Left ventricle myocardium inferior (tissue), 1 donor: ENCODE measurements around the gene TRAPPC12. TPM values are rescaled to one million over a fixed set of nuclear protein-coding genes. Genes with fewer than 3 reads are reported as not detected.

Experiments used
- DNase-seq: peaks from one replicate; pipeline ENCODE4 v3.0.0-alpha.2; 2020
- H3K27ac ChIP-seq: fragments of 200-600 bp; replicated peaks from 2 replicates; pipeline ENCODE4 v1.8.0; 2021
- H3K27me3 ChIP-seq: fragments of 200-600 bp; 2 replicates; pipeline ENCODE4 v1.8.0; 2021; ENCODE audit warnings: low read depth
- H3K36me3 ChIP-seq: fragments of 200-600 bp; 2 replicates; pipeline ENCODE4 v1.8.0; 2021
- H3K4me1 ChIP-seq: fragments of 200-600 bp; 2 replicates; pipeline ENCODE4 v1.8.0; 2021
- H3K4me3 ChIP-seq: fragments of 200-600 bp; 2 replicates; pipeline ENCODE4 v1.8.0; 2021; ENCODE audit warnings: mild to moderate bottlenecking, moderate library complexity
- H3K9me3 ChIP-seq: fragments of 200-600 bp; replicated peaks from 2 replicates; pipeline ENCODE4 v1.8.0; 2021
- intact Hi-C: fragments of 100-400 bp; cut with micrococcal nuclease; formaldehyde crosslinking; loops from one replicate; pipeline ENCODE4 v1.11.0; 2022
- total RNA-seq: library from RNA; stranded (reverse); fragmentation: NEBNext Ultra II Directional; extraction: Animal tissue kit (Norgen Biotek cat#: 25700); gene quantifications from one replicate; pipeline ENCODE4 v1.2.1, GENCODE V29; 2021
- TF ChIP-seq, protein P1 (sequence below): fragments of 200-600 bp; IDR thresholded peaks from 2 replicates; pipeline ENCODE4 v1.8.0; 2021; ENCODE audit warnings: antibody characterized with exemption, mild to moderate bottlenecking, borderline replicate concordance
- donor health status: DM: no; HTN: yes; CAD: no; lungs with severe emphysema.

Gene TRAPPC12
- total RNA-seq, 1 donor from 2014 or later: 127 TPM

DNA sequence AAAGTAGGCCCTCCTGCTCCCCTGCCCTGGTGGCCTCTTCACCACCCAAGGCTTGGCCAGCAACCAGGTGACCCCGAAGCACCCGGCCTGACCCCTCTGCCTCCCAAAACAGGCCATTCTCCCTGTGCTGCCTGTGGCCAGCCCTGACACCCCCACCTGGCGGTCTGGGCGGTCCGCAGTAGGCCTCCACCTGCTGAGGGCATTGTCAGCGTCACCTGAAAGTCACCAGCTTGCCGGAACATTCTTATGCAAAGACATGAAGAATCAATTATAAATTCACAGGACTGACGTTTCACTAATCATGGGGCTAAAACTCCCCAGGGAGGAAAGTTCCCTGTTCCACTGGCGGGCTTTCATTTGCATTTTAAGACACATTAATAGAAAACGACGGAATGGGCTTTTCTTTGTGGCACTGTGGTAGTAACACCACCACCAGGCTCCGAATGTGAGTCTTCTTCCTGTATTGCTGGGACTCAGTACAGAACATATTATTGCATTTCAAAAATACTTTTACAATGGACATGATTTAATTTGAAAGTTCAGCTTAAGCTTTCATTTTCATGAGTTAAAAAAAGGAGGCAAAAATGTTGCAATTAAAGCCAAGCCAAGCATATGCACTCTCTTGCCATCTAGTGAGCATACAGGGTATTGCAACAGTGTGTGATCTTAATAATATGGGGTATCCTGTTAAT lies 82.5 kb downstream of the TRAPPC12 start:
- intact Hi-C loops: no loop called here
- TF ChIP-seq, protein P1, sequence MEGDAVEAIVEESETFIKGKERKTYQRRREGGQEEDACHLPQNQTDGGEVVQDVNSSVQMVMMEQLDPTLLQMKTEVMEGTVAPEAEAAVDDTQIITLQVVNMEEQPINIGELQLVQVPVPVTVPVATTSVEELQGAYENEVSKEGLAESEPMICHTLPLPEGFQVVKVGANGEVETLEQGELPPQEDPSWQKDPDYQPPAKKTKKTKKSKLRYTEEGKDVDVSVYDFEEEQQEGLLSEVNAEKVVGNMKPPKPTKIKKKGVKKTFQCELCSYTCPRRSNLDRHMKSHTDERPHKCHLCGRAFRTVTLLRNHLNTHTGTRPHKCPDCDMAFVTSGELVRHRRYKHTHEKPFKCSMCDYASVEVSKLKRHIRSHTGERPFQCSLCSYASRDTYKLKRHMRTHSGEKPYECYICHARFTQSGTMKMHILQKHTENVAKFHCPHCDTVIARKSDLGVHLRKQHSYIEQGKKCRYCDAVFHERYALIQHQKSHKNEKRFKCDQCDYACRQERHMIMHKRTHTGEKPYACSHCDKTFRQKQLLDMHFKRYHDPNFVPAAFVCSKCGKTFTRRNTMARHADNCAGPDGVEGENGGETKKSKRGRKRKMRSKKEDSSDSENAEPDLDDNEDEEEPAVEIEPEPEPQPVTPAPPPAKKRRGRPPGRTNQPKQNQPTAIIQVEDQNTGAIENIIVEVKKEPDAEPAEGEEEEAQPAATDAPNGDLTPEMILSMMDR: peak; percentile 97
- Histone ChIP-seq H3K27me3 (no peaks in the 10 kb centered on the region), H3K27ac (peak overlapping the region; percentile 93), H3K4me1 (peaks cover 55% of the 10 kb centered on the region), H3K4me3 (peak overlapping the region; percentile 3), H3K36me3 (peaks cover 30% of the 10 kb centered on the region), H3K9me3 (no peaks in the 10 kb centered on the region)
- no peak for DNase-seq

DNA sequence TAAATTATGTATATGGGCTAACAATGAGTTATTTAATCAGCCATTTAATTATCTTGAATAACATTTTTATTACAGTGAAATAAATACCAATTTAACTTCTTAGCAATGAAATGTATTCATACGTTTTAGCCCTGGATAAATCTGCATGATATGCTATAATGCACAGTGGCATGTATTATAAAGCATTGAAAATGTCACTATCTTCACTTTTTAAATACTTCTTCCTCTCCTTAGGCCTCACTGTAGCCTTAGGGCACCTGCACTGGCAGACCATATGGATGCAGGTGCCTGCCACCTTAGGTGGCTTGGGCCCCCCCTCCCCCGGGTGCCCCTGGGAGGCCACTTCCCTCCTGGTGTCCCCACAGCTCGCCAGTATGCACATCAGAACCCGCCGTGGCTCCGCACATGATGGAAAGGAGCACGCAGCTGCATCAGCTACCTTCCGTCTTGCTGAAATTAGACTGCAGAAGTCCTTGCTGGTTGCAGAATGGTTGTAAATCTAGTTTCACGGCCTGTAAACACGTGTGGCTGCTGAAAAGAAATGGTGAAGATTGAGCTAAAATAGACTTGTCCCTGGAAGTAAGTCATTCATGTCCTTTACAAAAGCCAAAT lies 83.1 kb downstream of the TRAPPC12 start:
- Histone ChIP-seq H3K4me1 (peaks cover 56% of the 10 kb centered on the region), H3K27me3 (no peaks in the 10 kb centered on the region), H3K27ac (no peak overlapping the region), H3K9me3 (no peaks in the 10 kb centered on the region), H3K36me3 (peaks cover 34% of the 10 kb centered on the region), H3K4me3 (no peak overlapping the region)
- TF ChIP-seq, protein P1: no peak
- DNase-seq: no peak
- intact Hi-C loops: no loop called here

DNA sequence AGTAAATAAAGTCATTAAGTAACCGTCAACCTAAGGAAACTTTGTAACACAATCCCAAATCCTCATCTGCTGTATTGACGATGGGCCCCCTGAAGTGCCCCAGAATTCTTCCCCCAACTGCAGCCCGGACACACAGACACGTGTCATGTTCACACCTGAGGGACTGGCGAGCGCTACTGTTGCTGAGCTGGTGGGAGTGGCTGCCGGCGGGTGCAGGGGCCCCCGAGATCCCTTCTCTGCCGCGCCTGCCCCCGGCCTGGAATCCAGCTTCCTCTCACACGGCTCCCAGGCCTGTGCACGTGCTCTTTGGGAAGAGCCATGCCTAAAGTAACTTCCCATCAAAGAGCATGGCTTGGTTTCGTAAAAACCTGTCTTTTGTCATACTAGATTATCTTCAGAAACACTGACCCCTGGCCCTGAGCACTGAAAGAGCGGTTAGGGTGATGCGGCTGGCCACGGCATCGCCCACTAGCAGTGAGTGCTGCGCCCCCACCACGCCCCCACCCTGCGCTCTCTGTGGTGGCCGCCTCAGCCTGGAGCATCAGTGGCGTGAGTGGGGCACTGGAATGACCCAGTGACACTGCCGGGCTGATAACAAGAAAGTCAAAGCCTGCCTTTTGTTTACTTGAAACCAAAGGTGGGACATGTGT lies 83.8 kb downstream of the TRAPPC12 start:
- intact Hi-C loops: no loop called here
- Histone ChIP-seq H3K4me3 (no peak overlapping the region), H3K27me3 (no peaks in the 10 kb centered on the region), H3K4me1 (peaks cover 50% of the 10 kb centered on the region), H3K27ac (no peak overlapping the region), H3K36me3 (peaks cover 34% of the 10 kb centered on the region), H3K9me3 (no peaks in the 10 kb centered on the region)
- DNase-seq: no peak
- TF ChIP-seq, protein P1: no peak

DNA sequence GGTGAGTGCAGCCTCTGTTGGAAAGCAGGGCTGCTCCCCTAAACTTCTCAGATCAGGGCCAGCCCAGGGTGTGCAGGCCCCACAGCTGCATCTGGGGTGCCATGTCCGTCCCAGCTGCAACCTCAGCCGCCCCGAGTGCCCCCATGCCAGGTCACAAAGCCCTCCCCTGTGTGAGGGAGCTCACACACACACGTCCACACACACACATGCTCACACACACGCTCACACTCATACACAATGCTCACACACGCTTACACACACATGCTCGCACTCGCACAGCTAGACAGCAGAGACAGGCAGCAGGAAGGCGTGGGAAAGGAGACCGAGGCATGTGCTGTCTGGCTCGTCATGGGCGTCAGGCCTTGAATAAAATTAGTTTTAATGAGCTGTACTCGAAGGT lies 84.5 kb downstream of the TRAPPC12 start:
- intact Hi-C loops: no loop called here
- peaks cover 46% of the 10 kb centered on the region for H3K4me1 ChIP-seq

GRCh38 chr2:3464401-3465005 lies 85.0 kb downstream of the TRAPPC12 start:
- TF ChIP-seq, protein P1: no peak
- no peak for DNase-seq
- Histone ChIP-seq H3K9me3 (no peaks in the 10 kb centered on the region), H3K36me3 (peaks cover 42% of the 10 kb centered on the region), H3K4me3 (no peak overlapping the region), H3K27ac (no peak overlapping the region), H3K4me1 (peaks cover 46% of the 10 kb centered on the region), H3K27me3 (no peaks in the 10 kb centered on the region)
- intact Hi-C loops: no loop called here

More for the DNA sequence above, 84.5 kb downstream of the TRAPPC12 start:
- Histone ChIP-seq H3K27ac (no peak overlapping the region), H3K27me3 (no peaks in the 10 kb centered on the region), H3K4me3 (no peak overlapping the region), H3K36me3 (peaks cover 38% of the 10 kb centered on the region), H3K9me3 (no peaks in the 10 kb centered on the region)
- DNase-seq: no peak
- TF ChIP-seq, protein P1: no peak
